ENCODE results near the gene LAMA2.

DNA sequence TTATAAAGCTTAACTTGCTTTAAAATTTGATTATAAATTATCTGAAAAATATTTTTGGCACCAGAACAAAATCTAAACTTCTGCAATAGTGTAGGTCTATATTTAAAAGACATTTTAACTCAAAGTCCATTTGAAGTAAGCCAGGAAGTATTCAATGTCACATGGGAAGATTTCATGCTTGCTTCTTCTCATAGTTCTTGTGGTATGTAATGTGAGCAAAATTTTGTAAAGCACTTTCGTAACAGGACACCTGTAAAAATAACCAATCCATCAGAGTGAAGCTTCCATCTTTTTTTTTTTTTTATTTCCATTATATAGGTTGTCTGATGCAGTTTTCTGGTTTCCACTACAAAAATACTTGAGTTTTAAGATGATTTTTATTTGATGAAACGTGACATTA lies 386.1 kb downstream of the LAMA2 start:
- TF ChIP-seq, protein P1, sequence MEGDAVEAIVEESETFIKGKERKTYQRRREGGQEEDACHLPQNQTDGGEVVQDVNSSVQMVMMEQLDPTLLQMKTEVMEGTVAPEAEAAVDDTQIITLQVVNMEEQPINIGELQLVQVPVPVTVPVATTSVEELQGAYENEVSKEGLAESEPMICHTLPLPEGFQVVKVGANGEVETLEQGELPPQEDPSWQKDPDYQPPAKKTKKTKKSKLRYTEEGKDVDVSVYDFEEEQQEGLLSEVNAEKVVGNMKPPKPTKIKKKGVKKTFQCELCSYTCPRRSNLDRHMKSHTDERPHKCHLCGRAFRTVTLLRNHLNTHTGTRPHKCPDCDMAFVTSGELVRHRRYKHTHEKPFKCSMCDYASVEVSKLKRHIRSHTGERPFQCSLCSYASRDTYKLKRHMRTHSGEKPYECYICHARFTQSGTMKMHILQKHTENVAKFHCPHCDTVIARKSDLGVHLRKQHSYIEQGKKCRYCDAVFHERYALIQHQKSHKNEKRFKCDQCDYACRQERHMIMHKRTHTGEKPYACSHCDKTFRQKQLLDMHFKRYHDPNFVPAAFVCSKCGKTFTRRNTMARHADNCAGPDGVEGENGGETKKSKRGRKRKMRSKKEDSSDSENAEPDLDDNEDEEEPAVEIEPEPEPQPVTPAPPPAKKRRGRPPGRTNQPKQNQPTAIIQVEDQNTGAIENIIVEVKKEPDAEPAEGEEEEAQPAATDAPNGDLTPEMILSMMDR (IDR thresholded peaks at IDR 0.05): no peak
- TF ChIP-seq EP300 (IDR thresholded peaks at IDR 0.05): no peak

All from suprapubic skin (tissue), 3 donors.